ELF-1 (cell line): ENCODE results near the gene HEMGN.

ENCODE experiments used
- DNase-seq: peaks from one replicate; pipeline ENCODE4 v3.0.0-alpha.2; 2016; ENCODE audit warnings: low read depth, low spot score

The HEMGN gene

GRCh38 chr9:97895695-97896332 lies 42.2 kb downstream of the HEMGN start:
- peak; percentile 78 for DNase-seq

GRCh38 chr9:97895211-97895610 lies 42.8 kb downstream of the HEMGN start:
- DNase-seq: no peak

- DNase-seq: no peak
Measured at GRCh38 chr9:97892421-97892820, 45.6 kb downstream of the HEMGN start.

GRCh38 chr9:97891736-97892135 lies 46.2 kb downstream of the HEMGN start:
- DNase-seq: no peak

- peak; percentile 70 for DNase-seq
Measured at GRCh38 chr9:97889941-97890887, 47.8 kb downstream of the HEMGN start.

GRCh38 chr9:97880336-97880735 lies 57.6 kb downstream of the HEMGN start:
- no peak for DNase-seq
